Neural progenitor cell (in vitro differentiated cells): ENCODE measurements around the gene INO80.

Experiments
- EZH2 ChIP-seq: fragments of 200-600 bp; sonication (generic); IDR thresholded peaks from 2 replicates; pipeline ENCODE4 v1.6.1; 2017; ENCODE audit warnings: antibody characterized with exemption, mild to moderate bottlenecking, moderate library complexity
- TF ChIP-seq, protein P1 (sequence below): fragments of 200-600 bp; sonication (generic); IDR thresholded peaks from 2 replicates; pipeline ENCODE4 v1.5.1; 2017; ENCODE audit warnings: antibody characterized with exemption, mild to moderate bottlenecking

DNA sequence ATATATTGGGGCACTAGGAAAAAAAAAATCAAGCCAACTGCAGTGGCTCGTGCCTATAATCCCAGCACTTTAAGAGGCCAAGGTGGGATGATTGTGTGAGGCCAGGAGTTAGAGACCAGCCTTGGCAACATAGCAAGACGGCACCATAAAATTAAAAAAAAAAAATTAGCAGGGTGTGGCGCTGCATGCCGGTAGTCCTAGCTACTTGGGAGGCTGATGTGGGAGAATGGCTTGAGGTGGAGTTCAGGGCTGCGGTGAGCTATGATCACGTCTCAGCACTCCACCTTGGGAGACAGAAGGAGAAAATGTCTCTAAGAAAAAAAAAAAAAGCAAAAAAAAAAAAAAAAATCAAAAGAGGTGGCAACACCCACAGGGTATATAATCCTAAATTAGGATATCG, 49.6 kb downstream of the INO80 start:
- TF ChIP-seq, protein P1, sequence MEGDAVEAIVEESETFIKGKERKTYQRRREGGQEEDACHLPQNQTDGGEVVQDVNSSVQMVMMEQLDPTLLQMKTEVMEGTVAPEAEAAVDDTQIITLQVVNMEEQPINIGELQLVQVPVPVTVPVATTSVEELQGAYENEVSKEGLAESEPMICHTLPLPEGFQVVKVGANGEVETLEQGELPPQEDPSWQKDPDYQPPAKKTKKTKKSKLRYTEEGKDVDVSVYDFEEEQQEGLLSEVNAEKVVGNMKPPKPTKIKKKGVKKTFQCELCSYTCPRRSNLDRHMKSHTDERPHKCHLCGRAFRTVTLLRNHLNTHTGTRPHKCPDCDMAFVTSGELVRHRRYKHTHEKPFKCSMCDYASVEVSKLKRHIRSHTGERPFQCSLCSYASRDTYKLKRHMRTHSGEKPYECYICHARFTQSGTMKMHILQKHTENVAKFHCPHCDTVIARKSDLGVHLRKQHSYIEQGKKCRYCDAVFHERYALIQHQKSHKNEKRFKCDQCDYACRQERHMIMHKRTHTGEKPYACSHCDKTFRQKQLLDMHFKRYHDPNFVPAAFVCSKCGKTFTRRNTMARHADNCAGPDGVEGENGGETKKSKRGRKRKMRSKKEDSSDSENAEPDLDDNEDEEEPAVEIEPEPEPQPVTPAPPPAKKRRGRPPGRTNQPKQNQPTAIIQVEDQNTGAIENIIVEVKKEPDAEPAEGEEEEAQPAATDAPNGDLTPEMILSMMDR: no peak
- TF ChIP-seq EZH2: no peak
